NCI-H1694 treated with DMSO at 0.1 percent for 48 hours (cell line): ENCODE measurements around the gene FIGNL2.
A peak's percentile ranks its signal among the peaks of the same experiment; 100 is the strongest.

ENCODE experiments used
- DNase-seq: peaks from one replicate; lab custom pipeline; 2025; lab: John Stamatoyannopoulos, UW

FIGNL2 gene

GRCh38 chr12:51874000-51874399, 25.5 kb upstream of the FIGNL2 start:
- DNase-seq = no peak

- DNase-seq = no peak
Measured at GRCh38 chr12:51873251-51873994, 24.9 kb upstream of the FIGNL2 start.

GRCh38 chr12:51872689-51872981, 24.1 kb upstream of the FIGNL2 start:
- DNase-seq = no peak

GRCh38 chr12:51871918-51872688, 23.6 kb upstream of the FIGNL2 start:
- DNase-seq = peak; percentile 15

GRCh38 chr12:51871126-51871525, 22.6 kb upstream of the FIGNL2 start:
- DNase-seq = no peak

GRCh38 chr12:51870504-51870903, 22.0 kb upstream of the FIGNL2 start:
- DNase-seq = no peak

- no peak for DNase-seq
Measured at GRCh38 chr12:51869931-51870330, 21.4 kb upstream of the FIGNL2 start.

GRCh38 chr12:51869496-51869865, 21.0 kb upstream of the FIGNL2 start:
- DNase-seq = no peak

- peak; percentile 32 for DNase-seq
Measured at GRCh38 chr12:51868821-51869495, 20.4 kb upstream of the FIGNL2 start.

- DNase-seq = no peak
Measured at GRCh38 chr12:51867796-51868428, 19.4 kb upstream of the FIGNL2 start.

GRCh38 chr12:51867371-51867770, 18.9 kb upstream of the FIGNL2 start:
- no peak for DNase-seq

- no peak for DNase-seq
Measured at GRCh38 chr12:51866762-51867161, 18.2 kb upstream of the FIGNL2 start.

- DNase-seq = no peak
Measured at GRCh38 chr12:51866324-51866723, 17.8 kb upstream of the FIGNL2 start.

- no peak for DNase-seq
Measured at GRCh38 chr12:51865757-51866270, 17.3 kb upstream of the FIGNL2 start.

GRCh38 chr12:51864833-51865670, 16.5 kb upstream of the FIGNL2 start:
- no peak for DNase-seq

- peak; percentile 75 for DNase-seq
Measured at GRCh38 chr12:51863933-51864832, 15.7 kb upstream of the FIGNL2 start.

- no peak for DNase-seq
Measured at GRCh38 chr12:51863363-51863932, 14.9 kb upstream of the FIGNL2 start.

- no peak for DNase-seq
Measured at GRCh38 chr12:51862947-51863346, 14.4 kb upstream of the FIGNL2 start.

GRCh38 chr12:51860986-51861385, 12.5 kb upstream of the FIGNL2 start:
- DNase-seq = no peak
